ENCODE data around the gene TMEM196.

DNA sequence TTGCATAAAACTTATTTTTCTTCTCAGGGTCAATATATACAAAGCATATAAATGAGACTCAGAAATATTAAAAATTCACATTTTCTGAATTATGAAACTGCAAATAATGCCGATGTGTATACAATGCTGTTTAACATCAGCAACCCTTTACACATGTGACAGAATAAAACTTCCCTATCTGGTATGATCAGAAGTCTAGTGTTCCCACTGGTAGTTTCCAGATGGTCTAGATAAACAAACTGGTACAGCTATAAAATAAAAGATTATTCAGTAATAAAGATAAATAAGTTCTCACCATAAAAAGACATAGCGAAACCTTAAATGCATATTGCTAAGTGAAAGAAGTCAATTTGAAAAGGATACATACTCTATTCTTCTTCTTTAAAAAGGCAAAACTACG, 72.5 kb downstream of the TMEM196 start:
- TF ChIP-seq, protein P1, sequence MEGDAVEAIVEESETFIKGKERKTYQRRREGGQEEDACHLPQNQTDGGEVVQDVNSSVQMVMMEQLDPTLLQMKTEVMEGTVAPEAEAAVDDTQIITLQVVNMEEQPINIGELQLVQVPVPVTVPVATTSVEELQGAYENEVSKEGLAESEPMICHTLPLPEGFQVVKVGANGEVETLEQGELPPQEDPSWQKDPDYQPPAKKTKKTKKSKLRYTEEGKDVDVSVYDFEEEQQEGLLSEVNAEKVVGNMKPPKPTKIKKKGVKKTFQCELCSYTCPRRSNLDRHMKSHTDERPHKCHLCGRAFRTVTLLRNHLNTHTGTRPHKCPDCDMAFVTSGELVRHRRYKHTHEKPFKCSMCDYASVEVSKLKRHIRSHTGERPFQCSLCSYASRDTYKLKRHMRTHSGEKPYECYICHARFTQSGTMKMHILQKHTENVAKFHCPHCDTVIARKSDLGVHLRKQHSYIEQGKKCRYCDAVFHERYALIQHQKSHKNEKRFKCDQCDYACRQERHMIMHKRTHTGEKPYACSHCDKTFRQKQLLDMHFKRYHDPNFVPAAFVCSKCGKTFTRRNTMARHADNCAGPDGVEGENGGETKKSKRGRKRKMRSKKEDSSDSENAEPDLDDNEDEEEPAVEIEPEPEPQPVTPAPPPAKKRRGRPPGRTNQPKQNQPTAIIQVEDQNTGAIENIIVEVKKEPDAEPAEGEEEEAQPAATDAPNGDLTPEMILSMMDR (conservative IDR thresholded peaks at IDR 0.05 in 1 of 2, IDR thresholded peaks at IDR 0.05 in 1 of 2; ENCODE audit: extremely low read depth in 1 of 2, insufficient read depth in 1 of 2, low read depth in 1 of 2, low read length in 2 of 2), result no peak
- TF ChIP-seq EZH2 (IDR thresholded peaks at IDR 0.05; ENCODE audit: borderline replicate concordance, low read length), result no peak
